ENCODE data around the gene MTHFSD.

MTHFSD gene

GRCh38 chr16:86499889-86500707 is 54.9 kb downstream of the MTHFSD start:
- DNase-seq = no peak

DNA sequence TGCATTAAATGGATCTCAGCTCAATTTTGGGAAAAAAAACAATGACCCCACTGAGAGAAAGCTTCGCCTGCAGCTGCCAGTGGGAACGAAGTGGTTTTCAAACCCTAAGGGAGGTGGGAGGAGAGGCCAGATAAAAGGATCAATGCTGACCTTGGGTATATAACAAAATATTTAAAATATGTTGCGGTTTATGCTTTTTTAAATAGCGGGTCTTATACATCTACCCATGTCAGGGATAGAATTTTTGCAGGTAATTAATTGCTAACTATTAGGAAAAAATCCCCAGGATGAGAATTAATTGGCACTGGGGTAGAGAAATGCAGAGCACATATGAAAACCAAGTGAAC is 55.6 kb downstream of the MTHFSD start:
- DNase-seq = no peak

GRCh38 chr16:86498671-86499439 is 56.2 kb downstream of the MTHFSD start:
- DNase-seq = no peak

DNA sequence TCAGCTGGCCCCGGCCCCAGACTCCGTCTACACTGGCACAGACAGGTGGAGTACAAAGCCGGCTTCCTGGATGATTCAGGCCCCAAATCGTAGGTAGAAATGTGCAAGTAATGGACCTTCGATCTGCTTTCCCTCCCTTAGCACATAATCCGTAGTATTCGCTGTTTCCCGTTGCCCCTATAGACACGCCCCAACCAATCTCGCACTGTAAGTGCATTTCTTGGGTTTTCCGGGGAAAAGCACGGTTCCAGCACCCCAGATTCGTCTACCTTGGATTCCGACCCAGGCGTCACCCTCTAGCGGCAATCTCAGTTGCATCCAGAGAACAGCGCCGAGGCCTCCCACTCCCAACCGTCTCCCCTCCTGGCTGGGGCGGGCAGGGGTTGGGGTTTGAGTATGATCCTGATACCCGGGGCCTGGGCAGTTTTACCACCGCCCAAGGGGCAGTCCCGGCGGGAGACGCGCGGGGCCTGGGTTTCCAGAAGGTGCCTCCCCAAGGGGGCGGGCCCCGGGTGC is 56.8 kb downstream of the MTHFSD start:
- no peak for DNase-seq

GRCh38 chr16:86497551-86498021 is 57.4 kb downstream of the MTHFSD start:
- no peak for DNase-seq

GRCh38 chr16:86496929-86497461 is 58.0 kb downstream of the MTHFSD start:
- no peak for DNase-seq

- DNase-seq = no peak
Observed at GRCh38 chr16:86496262-86496928, 58.6 kb downstream of the MTHFSD start.

DNA sequence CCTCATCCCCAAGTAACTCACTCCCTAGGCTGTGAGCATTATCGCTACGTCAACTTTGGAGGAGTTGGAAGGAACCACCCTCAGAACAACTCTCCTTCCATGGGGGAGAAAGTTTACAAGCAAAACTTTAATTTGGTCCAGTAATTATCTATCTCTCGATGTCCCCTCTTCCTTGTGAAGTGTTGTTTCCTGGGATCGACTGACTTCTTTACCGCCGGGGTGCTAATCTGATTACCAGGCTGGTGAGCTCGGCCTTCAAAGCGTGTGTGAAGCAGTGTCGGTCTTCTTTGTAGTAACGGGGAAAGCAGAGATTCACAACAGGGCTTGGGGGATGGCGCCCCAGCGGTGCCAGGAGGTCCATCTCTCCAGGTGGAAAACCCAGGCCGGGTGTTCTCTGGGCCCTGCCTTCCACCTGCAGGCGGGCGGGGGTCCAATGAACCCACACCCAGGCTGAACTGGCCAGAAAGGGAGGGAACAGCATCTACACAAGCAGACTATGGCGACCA is 59.2 kb downstream of the MTHFSD start:
- DNase-seq = no peak

GRCh38 chr16:86495357-86495701 is 59.7 kb downstream of the MTHFSD start:
- no peak for DNase-seq

GRCh38 chr16:86494565-86495356 is 60.3 kb downstream of the MTHFSD start:
- no peak for DNase-seq

DNA sequence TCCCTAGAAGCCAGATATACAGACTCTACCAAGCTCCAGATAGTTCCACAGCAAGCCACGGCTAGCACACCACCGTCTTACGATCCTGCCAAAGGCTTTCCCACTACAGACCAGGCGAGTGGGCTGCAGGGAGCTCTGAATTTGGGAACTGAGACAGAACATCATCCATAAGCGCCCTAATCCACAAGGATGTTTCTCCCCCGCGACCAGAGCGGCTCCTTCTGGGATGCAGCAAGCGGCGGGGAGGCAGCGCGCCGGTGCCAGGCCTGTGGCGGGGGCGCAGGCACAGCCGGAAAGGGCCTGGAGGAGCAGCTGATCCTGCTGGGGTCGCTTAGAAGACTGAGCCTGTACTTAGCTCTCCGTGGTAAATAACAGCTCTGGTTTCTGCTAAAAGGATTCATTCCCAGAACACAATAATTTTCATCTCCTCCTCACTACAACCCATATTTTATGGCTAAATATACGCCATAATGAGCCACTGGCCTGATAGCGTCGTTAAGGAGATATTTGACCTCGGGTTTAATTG is 60.9 kb downstream of the MTHFSD start:
- no peak for DNase-seq

DNA sequence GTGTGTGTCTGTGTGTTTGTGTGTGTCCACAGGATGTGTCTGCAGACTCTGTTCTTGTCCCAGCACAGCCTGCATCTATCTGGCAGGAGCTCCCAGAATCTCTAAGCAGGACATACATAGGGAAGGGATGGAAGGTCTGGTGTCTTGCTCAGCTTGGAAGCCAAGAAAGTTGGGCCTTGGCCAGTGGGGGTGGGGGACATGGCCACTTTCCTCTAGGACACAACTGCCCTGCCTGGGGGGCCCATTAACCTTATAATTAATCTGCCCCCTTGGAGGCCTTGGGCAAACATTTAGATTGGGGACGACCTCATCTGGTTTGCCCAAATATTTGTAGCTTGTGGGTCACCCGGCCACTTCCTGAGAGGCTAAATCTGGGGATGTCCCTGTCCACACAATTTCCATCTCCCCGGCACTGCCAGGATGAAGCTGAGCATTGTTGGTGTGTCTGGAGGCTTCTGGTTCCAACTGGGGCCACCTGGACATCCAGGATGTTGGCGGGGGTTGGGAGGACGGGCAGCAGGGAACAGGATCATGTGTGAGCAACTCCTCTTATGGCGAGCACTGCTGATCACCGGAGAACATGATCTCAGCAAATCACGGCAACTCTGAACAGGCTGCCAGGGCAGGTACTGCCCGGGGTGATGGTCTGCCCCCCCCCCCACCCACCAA is 61.9 kb downstream of the MTHFSD start:
- DNase-seq = no peak

DNA sequence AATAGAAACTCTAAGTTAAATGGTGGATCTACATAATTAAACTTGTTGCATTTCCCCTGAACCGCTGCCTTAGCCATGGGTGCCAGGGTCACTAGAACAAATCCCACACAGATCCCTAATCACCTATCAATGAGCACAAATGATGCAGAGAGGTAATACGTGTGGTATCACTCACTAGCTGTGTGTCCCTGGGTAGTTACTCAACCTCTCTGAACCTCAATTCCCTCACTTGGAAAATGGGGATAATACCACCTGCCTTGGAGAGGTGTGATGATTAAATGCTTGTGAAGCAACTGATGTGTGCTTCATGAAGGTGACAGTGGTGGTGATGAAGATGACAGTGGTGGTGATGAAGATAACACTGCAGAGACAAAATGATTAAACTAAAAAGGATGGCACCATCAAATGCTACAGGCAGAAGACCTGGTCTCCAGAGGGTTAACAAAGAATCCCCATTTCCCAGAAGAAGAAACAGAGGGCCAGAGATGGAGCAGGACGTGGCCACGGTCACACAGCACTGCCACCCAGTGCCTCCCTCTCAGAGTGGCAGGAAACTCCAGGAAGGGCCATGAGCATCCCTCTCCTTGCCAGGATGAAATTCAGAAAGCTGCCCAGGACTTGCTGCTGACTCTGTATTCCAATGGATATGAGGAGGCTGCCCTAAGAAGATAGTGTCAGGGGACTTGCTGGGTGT is 62.6 kb downstream of the MTHFSD start:
- no peak for DNase-seq

DNA sequence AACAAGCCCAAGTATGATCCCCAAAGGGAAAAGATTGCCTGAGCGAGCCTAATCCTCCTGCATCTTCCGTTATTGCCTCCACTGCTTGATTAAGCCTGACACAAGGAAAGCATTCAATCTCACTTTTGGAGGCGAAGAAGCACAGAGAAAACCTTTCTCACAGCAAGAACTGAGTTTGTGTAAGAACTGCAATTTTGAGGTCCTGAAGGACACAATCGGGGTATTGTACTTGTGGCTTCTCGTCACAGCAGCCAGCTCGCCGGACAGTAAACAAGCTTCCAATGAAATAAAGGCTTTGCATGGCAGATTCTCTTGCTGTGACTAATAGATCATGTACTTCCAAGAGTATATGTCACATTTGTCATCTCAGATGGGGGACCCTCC is 63.4 kb downstream of the MTHFSD start:
- DNase-seq = no peak

GRCh38 chr16:86490859-86491639 is 64.0 kb downstream of the MTHFSD start:
- DNase-seq = no peak

GRCh38 chr16:86485746-86486145 is 69.3 kb downstream of the MTHFSD start:
- no peak for DNase-seq

DNA sequence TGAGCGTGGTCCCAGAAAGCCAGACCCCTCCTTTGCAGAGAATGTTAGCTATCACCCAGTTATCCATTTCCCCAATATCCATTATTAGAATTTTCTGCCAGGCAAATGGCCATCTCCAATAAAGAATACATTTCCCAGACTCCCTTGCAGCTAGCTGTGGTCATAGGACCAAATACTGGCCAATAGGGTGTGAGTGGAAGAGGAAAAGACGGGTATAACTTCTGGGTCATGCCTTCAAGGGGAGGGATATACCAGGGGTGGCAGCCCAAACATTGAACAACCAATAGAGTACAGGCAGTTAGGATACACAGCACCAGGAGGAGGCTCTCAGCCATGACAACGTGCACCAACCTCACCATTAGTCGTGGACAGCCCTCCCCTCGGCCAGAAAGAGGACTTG is 70.8 kb downstream of the MTHFSD start:
- no peak for DNase-seq

- no peak for DNase-seq
Observed at GRCh38 chr16:86481607-86482006, 73.4 kb downstream of the MTHFSD start.

DNA sequence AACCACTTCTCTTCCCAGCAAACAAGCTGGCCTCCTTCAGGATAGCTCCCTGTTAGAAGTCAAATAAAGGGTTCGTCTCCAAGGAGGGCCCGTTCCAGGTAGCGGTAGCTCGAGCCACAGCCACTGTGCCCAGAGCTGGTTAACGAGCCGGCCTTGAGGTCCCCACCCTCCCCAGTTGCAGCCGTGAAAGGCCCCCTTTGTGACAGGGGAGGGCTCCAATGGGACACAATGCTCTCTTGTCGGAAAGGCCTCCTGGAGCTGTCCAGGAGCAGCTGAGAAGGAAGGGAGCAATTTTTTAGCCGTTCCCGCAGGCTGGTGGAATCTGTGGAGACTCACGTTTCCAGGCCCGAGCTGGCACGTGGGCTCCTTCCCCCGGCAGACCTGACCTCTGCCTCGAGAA is 74.6 kb downstream of the MTHFSD start:
- no peak for DNase-seq

Data from AML-193 (cell line).